ENCODE data around the gene PLPP3. TPM values are rescaled to one million over a fixed set of nuclear protein-coding genes. Genes with fewer than 3 reads are reported as not detected.

PLPP3 gene
- total RNA-seq, 4 donors from 2014 or later, result 76.3 to 315 (median 140) TPM

DNA sequence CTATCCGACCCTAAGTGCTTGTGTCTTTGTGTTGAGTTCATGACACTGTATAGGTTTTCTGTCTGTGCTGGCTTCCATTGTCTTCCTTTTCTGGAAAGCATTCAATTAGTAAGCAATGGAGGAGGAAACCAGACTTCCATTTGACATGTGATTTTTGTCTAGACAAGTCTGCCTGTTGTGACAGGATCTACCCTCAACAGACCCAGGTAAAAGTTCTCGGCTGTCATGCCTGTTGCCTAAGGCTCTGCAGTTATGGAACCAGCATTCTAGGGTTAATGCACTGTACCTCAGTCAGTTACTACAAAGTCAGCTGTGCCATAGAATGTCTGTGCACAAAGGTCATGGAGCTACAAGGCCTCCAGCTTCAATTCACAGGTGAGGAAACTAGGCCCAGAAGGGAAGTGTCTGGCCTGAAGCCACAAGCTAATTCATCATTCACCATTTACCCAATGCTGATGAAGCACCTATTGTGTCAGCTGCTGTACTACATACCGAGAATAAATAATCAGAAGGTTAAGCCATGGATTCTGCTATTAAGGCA lies 72.3 kb downstream of the PLPP3 start:
- Histone ChIP-seq H3K4me3 (no peak overlapping the region), H3K27ac (peak overlapping the region in 1 of 2 donors; percentile 37), H3K36me3 (no peaks in the 10 kb centered on the region), H3K4me1 (no peaks in the 10 kb centered on the region), H3K9me3 (no peaks in the 10 kb centered on the region), H3K27me3 (no peaks in the 10 kb centered on the region)
- TF ChIP-seq, protein P1, sequence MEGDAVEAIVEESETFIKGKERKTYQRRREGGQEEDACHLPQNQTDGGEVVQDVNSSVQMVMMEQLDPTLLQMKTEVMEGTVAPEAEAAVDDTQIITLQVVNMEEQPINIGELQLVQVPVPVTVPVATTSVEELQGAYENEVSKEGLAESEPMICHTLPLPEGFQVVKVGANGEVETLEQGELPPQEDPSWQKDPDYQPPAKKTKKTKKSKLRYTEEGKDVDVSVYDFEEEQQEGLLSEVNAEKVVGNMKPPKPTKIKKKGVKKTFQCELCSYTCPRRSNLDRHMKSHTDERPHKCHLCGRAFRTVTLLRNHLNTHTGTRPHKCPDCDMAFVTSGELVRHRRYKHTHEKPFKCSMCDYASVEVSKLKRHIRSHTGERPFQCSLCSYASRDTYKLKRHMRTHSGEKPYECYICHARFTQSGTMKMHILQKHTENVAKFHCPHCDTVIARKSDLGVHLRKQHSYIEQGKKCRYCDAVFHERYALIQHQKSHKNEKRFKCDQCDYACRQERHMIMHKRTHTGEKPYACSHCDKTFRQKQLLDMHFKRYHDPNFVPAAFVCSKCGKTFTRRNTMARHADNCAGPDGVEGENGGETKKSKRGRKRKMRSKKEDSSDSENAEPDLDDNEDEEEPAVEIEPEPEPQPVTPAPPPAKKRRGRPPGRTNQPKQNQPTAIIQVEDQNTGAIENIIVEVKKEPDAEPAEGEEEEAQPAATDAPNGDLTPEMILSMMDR (IDR thresholded peaks at IDR 0.05), result no peak
- no peak for TF ChIP-seq POLR2A (IDR thresholded peaks at IDR 0.05)
- intact Hi-C loops (cut with DNase I; ENCODE audit: low total_unique reads), result no loop called here
- no peak for DNase-seq

DNA sequence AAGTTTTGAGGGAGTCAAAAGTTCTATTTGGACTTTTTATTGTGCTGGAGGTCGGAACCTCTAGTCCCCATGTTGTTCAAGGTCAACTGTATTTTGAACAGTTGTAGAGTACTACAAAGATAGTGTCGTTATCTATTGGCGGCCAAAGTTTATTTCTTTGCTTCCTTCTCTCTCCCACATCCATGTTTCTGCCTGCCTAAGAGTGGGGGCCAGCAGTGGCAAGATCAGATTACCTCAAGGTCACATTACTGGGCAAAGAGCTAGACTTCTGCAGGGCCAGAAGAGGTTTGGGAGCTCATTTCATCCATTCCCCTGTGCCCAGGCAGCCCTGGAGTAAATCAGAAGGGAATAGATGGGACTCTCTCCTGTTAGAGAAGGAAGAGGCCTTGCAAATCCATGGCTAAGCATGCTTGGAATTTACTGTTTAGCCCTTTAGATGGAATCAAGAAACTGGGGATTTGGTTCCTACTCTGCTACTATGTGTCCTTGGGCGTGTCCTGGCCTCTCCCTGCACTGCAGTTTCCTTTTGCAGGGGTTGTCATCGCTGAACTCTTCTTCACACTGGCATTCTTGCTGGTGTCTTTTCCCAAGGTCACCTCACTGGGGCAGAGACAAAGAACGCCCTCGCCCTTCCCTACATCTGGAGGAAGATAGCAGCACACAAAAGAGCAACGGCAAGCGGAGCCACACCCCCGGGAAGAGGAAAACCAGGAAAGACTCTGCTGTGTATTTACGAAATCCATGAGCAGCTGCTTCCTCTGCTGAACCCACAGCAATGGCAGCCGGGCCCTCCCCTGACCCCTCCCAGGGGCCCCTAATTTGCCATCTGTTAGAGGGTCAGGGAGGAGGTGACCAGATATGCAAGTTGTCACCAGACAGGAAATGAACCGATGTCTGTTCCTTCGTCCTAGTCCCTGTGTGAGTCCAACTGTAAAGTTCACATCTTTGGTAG lies 73.3 kb downstream of the PLPP3 start:
- Histone ChIP-seq H3K4me3 (no peak overlapping the region), H3K9me3 (no peaks in the 10 kb centered on the region), H3K27me3 (no peaks in the 10 kb centered on the region), H3K27ac (no peak overlapping the region), H3K4me1 (no peaks in the 10 kb centered on the region), H3K36me3 (no peaks in the 10 kb centered on the region)
- intact Hi-C loops (cut with DNase I; ENCODE audit: low total_unique reads), result no loop called here
- TF ChIP-seq, protein P1 (IDR thresholded peaks at IDR 0.05), result no peak
- TF ChIP-seq POLR2A (IDR thresholded peaks at IDR 0.05), result no peak
- peak in 1 of 2 donors; percentile 33 for DNase-seq

GRCh38 chr1:56502700-56503245 lies 76.6 kb downstream of the PLPP3 start:
- H3K27ac ChIP-seq, result no peak overlapping the region
- DNase-seq, result no peak
- TF ChIP-seq, protein P1 (IDR thresholded peaks at IDR 0.05), result no peak
- H3K4me3 ChIP-seq, result no peak overlapping the region
- no peaks in the 10 kb centered on the region for H3K36me3 ChIP-seq
- no peaks in the 10 kb centered on the region for H3K27me3 ChIP-seq
- intact Hi-C loops (cut with DNase I; ENCODE audit: low total_unique reads), result no loop called here
- no peaks in the 10 kb centered on the region for H3K4me1 ChIP-seq
- no peaks in the 10 kb centered on the region for H3K9me3 ChIP-seq

GRCh38 chr1:56501888-56502287 lies 77.5 kb downstream of the PLPP3 start:
- TF ChIP-seq, protein P1 (IDR thresholded peaks at IDR 0.05), result no peak
- no peak for TF ChIP-seq POLR2A (IDR thresholded peaks at IDR 0.05)
- Histone ChIP-seq H3K9me3 (no peaks in the 10 kb centered on the region), H3K4me1 (no peaks in the 10 kb centered on the region), H3K27me3 (no peaks in the 10 kb centered on the region), H3K36me3 (no peaks in the 10 kb centered on the region), H3K27ac (no peak overlapping the region), H3K4me3 (no peak overlapping the region)
- DNase-seq, result no peak
- intact Hi-C loops (cut with DNase I; ENCODE audit: low total_unique reads), result no loop called here

DNA sequence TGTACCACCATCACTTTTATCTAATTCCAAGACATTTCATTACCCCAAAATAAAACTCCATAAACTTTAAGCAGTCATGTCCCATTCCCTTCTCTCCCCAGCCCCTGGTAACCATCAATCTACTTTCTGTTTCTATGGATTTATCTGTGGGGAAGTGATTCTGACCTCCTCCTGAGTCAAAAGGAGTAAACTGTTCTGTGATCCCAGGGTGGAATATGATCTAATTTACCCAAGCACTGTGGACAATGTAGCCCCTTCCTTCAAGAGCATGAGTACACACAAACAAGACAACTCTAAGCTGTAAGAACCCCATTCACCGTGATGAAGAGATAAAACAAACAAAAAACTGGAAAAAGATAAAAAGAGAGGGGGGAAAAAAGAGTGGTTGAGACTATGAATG lies 77.9 kb downstream of the PLPP3 start:
- Histone ChIP-seq H3K27ac (no peak overlapping the region), H3K4me1 (no peaks in the 10 kb centered on the region), H3K4me3 (no peak overlapping the region), H3K27me3 (no peaks in the 10 kb centered on the region), H3K9me3 (no peaks in the 10 kb centered on the region), H3K36me3 (no peaks in the 10 kb centered on the region)
- intact Hi-C loops (cut with DNase I; ENCODE audit: low total_unique reads), result no loop called here
- no peak for DNase-seq
- TF ChIP-seq POLR2A (IDR thresholded peaks at IDR 0.05), result no peak
- TF ChIP-seq, protein P1 (IDR thresholded peaks at IDR 0.05), result no peak

All from uterus (tissue), 4 donors.